ENCODE data around the gene B3GNT3. TPM values are rescaled to one million over a fixed set of nuclear protein-coding genes. Genes with fewer than 3 reads are reported as not detected.
A peak's percentile ranks its signal among the peaks of the same experiment; 100 is the strongest.

The B3GNT3 gene
- total and polyA plus RNA-seq, 9 donors: 0.25 to 0.79 (median 0.37) TPM; not detected in 2

GRCh38 chr19:17753976-17754375, 41.0 kb upstream of the B3GNT3 start:
- H3K36me3 ChIP-seq: no peaks in the 10 kb centered on the region
- DNase-seq: no peak
- H3K4me3 ChIP-seq: no peak overlapping the region
- no peak for TF ChIP-seq POLR2A (IDR thresholded peaks at IDR 0.05)
- TF ChIP-seq CTCF (IDR thresholded peaks at IDR 0.05): no peak
- no peak for TF ChIP-seq EP300 (IDR thresholded peaks at IDR 0.05)
- no peaks in the 10 kb centered on the region for H3K9me3 ChIP-seq
- H3K27me3 ChIP-seq: no peaks in the 10 kb centered on the region
- H3K27ac ChIP-seq: no peak overlapping the region
- H3K4me1 ChIP-seq (ENCODE audit: insufficient read depth): peaks cover 3% of the 10 kb centered on the region
- intact Hi-C loops (cut with DNase I): no loop called here
- 59 to 70% (median 70%) methylated on average over 8 to 9 of the region's 9 CpGs for WGBS, 3 donors

GRCh38 chr19:17754634-17755442, 40.1 kb upstream of the B3GNT3 start:
- H3K9me3 ChIP-seq: no peaks in the 10 kb centered on the region
- no peaks in the 10 kb centered on the region for H3K27me3 ChIP-seq
- intact Hi-C loops (cut with DNase I): no loop called here
- no peak for DNase-seq
- no peaks in the 10 kb centered on the region for H3K36me3 ChIP-seq
- TF ChIP-seq CTCF (IDR thresholded peaks at IDR 0.05) (no peak), EP300 (IDR thresholded peaks at IDR 0.05) (no peak), POLR2A (IDR thresholded peaks at IDR 0.05) (no peak)
- H3K4me3 ChIP-seq: no peak overlapping the region
- peaks cover 3% of the 10 kb centered on the region for H3K4me1 ChIP-seq (ENCODE audit: insufficient read depth)
- H3K27ac ChIP-seq: no peak overlapping the region
- WGBS, 3 donors: 87 to 91% (median 88%) methylated on average over 5 of the region's 5 CpGs

- TF ChIP-seq EP300 (IDR thresholded peaks at IDR 0.05) (no peak), POLR2A (IDR thresholded peaks at IDR 0.05) (no peak), CTCF (IDR thresholded peaks at IDR 0.05) (no peak)
- no peaks in the 10 kb centered on the region for H3K36me3 ChIP-seq
- H3K9me3 ChIP-seq: no peaks in the 10 kb centered on the region
- 75 to 100% (median 94%) methylated on average over 1 of the region's 1 CpG for WGBS, 3 donors
- intact Hi-C loops (cut with DNase I): no loop called here
- H3K4me3 ChIP-seq: no peak overlapping the region
- H3K27ac ChIP-seq: no peak overlapping the region
- peaks cover 3% of the 10 kb centered on the region for H3K4me1 ChIP-seq (ENCODE audit: insufficient read depth)
- H3K27me3 ChIP-seq: no peaks in the 10 kb centered on the region
- no peak for DNase-seq
These were observed 39.5 kb upstream of the B3GNT3 start for GRCh38 chr19:17755443-17755890.

- intact Hi-C loops (cut with DNase I): no loop called here
- Histone ChIP-seq H3K4me1 (ENCODE audit: insufficient read depth) (peaks cover 3% of the 10 kb centered on the region), H3K27ac (no peak overlapping the region), H3K9me3 (no peaks in the 10 kb centered on the region), H3K27me3 (no peaks in the 10 kb centered on the region), H3K36me3 (no peaks in the 10 kb centered on the region), H3K4me3 (no peak overlapping the region)
- no peak for TF ChIP-seq EP300 (IDR thresholded peaks at IDR 0.05)
- no peak for TF ChIP-seq POLR2A (IDR thresholded peaks at IDR 0.05)
- no peak for TF ChIP-seq CTCF (IDR thresholded peaks at IDR 0.05)
- 70 to 75% (median 74%) methylated on average over 12 of the region's 12 CpGs for WGBS, 3 donors
- peak in 2 of 5 donors; percentile 53 to 65 for DNase-seq
These were observed 38.8 kb upstream of the B3GNT3 start for GRCh38 chr19:17755977-17756670.

All from ovary (tissue), 9 donors.